Measurements from ENCODE around the gene ADAP1.

Gene ADAP1

GRCh38 chr7:879706-880105 is 74.8 kb downstream of the ADAP1 start:
- TF ChIP-seq YY1 (IDR thresholded peaks at IDR 0.05; ENCODE audit: insufficient read depth, insufficient read length) (no peak), ZNF274 (IDR thresholded peaks at IDR 0.05; ENCODE audit: low read depth, low read length) (no peak), SUZ12 (IDR thresholded peaks at IDR 0.05; ENCODE audit: extremely low read depth, insufficient read depth, insufficient read length) (no peak)
- H3K9me3 ChIP-seq (ENCODE audit: insufficient read depth, low read length) = no peaks in the 10 kb centered on the region; the same call in 1 of the 2 replicates
- no peaks in the 10 kb centered on the region for H3K27me3 ChIP-seq (ENCODE audit: insufficient read depth, insufficient read length)
- no peak for DNase-seq (ENCODE audit: low read depth, low spot score)
- no peak overlapping the region for H3K9ac ChIP-seq (ENCODE audit: insufficient read length, low read depth)
- peaks cover 64% of the 10 kb centered on the region for H3K36me3 ChIP-seq (ENCODE audit: insufficient read depth, insufficient read length, low read length)
- peaks cover 14% of the 10 kb centered on the region for H3K4me1 ChIP-seq (ENCODE audit: insufficient read depth, insufficient read length)
- H3K4me3 ChIP-seq (ENCODE audit: insufficient read length, low read depth) = no peak overlapping the region

- H3K4me3 ChIP-seq (ENCODE audit: insufficient read length, low read depth) = no peak overlapping the region
- H3K27me3 ChIP-seq (ENCODE audit: insufficient read depth, insufficient read length) = no peaks in the 10 kb centered on the region
- no peak overlapping the region for H3K9ac ChIP-seq (ENCODE audit: insufficient read length, low read depth)
- TF ChIP-seq SUZ12 (IDR thresholded peaks at IDR 0.05; ENCODE audit: extremely low read depth, insufficient read depth, insufficient read length) = no peak
- no peak for TF ChIP-seq ZNF274 (IDR thresholded peaks at IDR 0.05; ENCODE audit: low read depth, low read length)
- no peak for TF ChIP-seq YY1 (IDR thresholded peaks at IDR 0.05; ENCODE audit: insufficient read depth, insufficient read length)
- no peaks in the 10 kb centered on the region; the same call in 1 of the 2 replicates for H3K9me3 ChIP-seq (ENCODE audit: insufficient read depth, low read length)
- DNase-seq (ENCODE audit: low read depth, low spot score) = no peak
- peaks cover 64% of the 10 kb centered on the region for H3K36me3 ChIP-seq (ENCODE audit: insufficient read depth, insufficient read length, low read length)
- H3K4me1 ChIP-seq (ENCODE audit: insufficient read depth, insufficient read length) = peaks cover 12% of the 10 kb centered on the region
Measured at GRCh38 chr7:879093-879492, 75.4 kb downstream of the ADAP1 start.

- peak overlapping the region; percentile 89 for H3K4me3 ChIP-seq (ENCODE audit: insufficient read length, low read depth)
Measured at GRCh38 chr7:877312-878232, 76.9 kb downstream of the ADAP1 start.

GRCh38 chr7:876972-877311 is 77.5 kb downstream of the ADAP1 start:
- Histone ChIP-seq H3K9me3 (ENCODE audit: insufficient read depth, low read length) (peaks cover 4% of the 10 kb centered on the region; the same call in 1 of the 2 replicates), H3K4me1 (ENCODE audit: insufficient read depth, insufficient read length) (peaks cover 8% of the 10 kb centered on the region), H3K36me3 (ENCODE audit: insufficient read depth, insufficient read length, low read length) (peaks cover 63% of the 10 kb centered on the region), H3K4me3 (ENCODE audit: insufficient read length, low read depth) (peak overlapping the region; percentile 89), H3K27me3 (ENCODE audit: insufficient read depth, insufficient read length) (no peaks in the 10 kb centered on the region), H3K9ac (ENCODE audit: insufficient read length, low read depth) (peak overlapping the region; percentile 96)
- TF ChIP-seq SUZ12 (IDR thresholded peaks at IDR 0.05; ENCODE audit: extremely low read depth, insufficient read depth, insufficient read length) (no peak), ZNF274 (IDR thresholded peaks at IDR 0.05; ENCODE audit: low read depth, low read length) (no peak), YY1 (IDR thresholded peaks at IDR 0.05; ENCODE audit: insufficient read depth, insufficient read length) (no peak)
- no peak for DNase-seq (ENCODE audit: low read depth, low spot score)

More at GRCh38 chr7:877312-878232, 76.9 kb downstream of the ADAP1 start:
- Histone ChIP-seq H3K9ac (ENCODE audit: insufficient read length, low read depth) (peak overlapping the region; percentile 96), H3K36me3 (ENCODE audit: insufficient read depth, insufficient read length, low read length) (peaks cover 63% of the 10 kb centered on the region), H3K4me1 (ENCODE audit: insufficient read depth, insufficient read length) (peaks cover 11% of the 10 kb centered on the region), H3K9me3 (ENCODE audit: insufficient read depth, low read length) (peaks cover 4% of the 10 kb centered on the region; the same call in 1 of the 2 replicates), H3K27me3 (ENCODE audit: insufficient read depth, insufficient read length) (no peaks in the 10 kb centered on the region)
- no peak for DNase-seq (ENCODE audit: low read depth, low spot score)
- TF ChIP-seq YY1 (IDR thresholded peaks at IDR 0.05; ENCODE audit: insufficient read depth, insufficient read length) (no peak), ZNF274 (IDR thresholded peaks at IDR 0.05; ENCODE audit: low read depth, low read length) (no peak), SUZ12 (IDR thresholded peaks at IDR 0.05; ENCODE audit: extremely low read depth, insufficient read depth, insufficient read length) (no peak)

- H3K27me3 ChIP-seq (ENCODE audit: insufficient read depth, insufficient read length) = no peaks in the 10 kb centered on the region
- peaks cover 7% of the 10 kb centered on the region for H3K4me1 ChIP-seq (ENCODE audit: insufficient read depth, insufficient read length)
- peak within 1 kb of the TSS; percentile 96 for H3K9ac ChIP-seq (ENCODE audit: insufficient read length, low read depth)
- peak within 1 kb of the TSS; percentile 89 for H3K4me3 ChIP-seq (ENCODE audit: insufficient read length, low read depth)
- peak; percentile 98 for DNase-seq (ENCODE audit: low read depth, low spot score)
- H3K36me3 ChIP-seq (ENCODE audit: insufficient read depth, insufficient read length, low read length) = peaks cover 63% of the 10 kb centered on the region
- H3K9me3 ChIP-seq (ENCODE audit: insufficient read depth, low read length) = peaks cover 4% of the 10 kb centered on the region; the same call in 1 of the 2 replicates
- no peak for TF ChIP-seq ZNF274 (IDR thresholded peaks at IDR 0.05; ENCODE audit: low read depth, low read length)
- TF ChIP-seq YY1 (IDR thresholded peaks at IDR 0.05; ENCODE audit: insufficient read depth, insufficient read length) = peak; percentile 63
Measured at GRCh38 chr7:876077-876971, 78.2 kb downstream of the ADAP1 start, which contains the start of gene GET4. Gene GET4, plus strand, starts transcription at chr7:876554. Its CDS starts 92 bp downstream, at chr7:876646.

- Histone ChIP-seq H3K36me3 (ENCODE audit: insufficient read depth, insufficient read length, low read length) (peaks cover 62% of the 10 kb centered on the region), H3K4me1 (ENCODE audit: insufficient read depth, insufficient read length) (peaks cover 6% of the 10 kb centered on the region)
Measured at GRCh38 chr7:875476-876076, 78.9 kb downstream of the ADAP1 start.

More at GRCh38 chr7:875476-876076, 78.9 kb downstream of the ADAP1 start:
- no peak for DNase-seq (ENCODE audit: low read depth, low spot score)
- no peaks in the 10 kb centered on the region for H3K27me3 ChIP-seq (ENCODE audit: insufficient read depth, insufficient read length)
- TF ChIP-seq YY1 (IDR thresholded peaks at IDR 0.05; ENCODE audit: insufficient read depth, insufficient read length) (no peak), SUZ12 (IDR thresholded peaks at IDR 0.05; ENCODE audit: extremely low read depth, insufficient read depth, insufficient read length) (no peak), ZNF274 (IDR thresholded peaks at IDR 0.05; ENCODE audit: low read depth, low read length) (no peak)
- no peak overlapping the region for H3K4me3 ChIP-seq (ENCODE audit: insufficient read length, low read depth)
- peaks cover 4% of the 10 kb centered on the region; the same call in 1 of the 2 replicates for H3K9me3 ChIP-seq (ENCODE audit: insufficient read depth, low read length)
- H3K9ac ChIP-seq (ENCODE audit: insufficient read length, low read depth) = peak overlapping the region; percentile 47

Data from NT2/D1 (cell line).